ENCODE measurements around the gene MT3.
"Not testable (repeated sequence)": the region's sequence is repeated elsewhere in the genome, so short reads cannot be mapped to it uniquely, and the experiment has no call there.

MT3 gene

GRCh38 chr16:56580391-56581048 is 8.8 kb upstream of the MT3 start:
- no peak for DNase-seq

GRCh38 chr16:56582911-56583310 is 6.4 kb upstream of the MT3 start:
- not testable (repeated sequence) for DNase-seq

GRCh38 chr16:56583351-56584168 is 5.8 kb upstream of the MT3 start:
- no peak for DNase-seq

GRCh38 chr16:56584276-56584675 is 5.1 kb upstream of the MT3 start:
- DNase-seq: no peak

- no peak for DNase-seq
These were observed 567 bp upstream of the MT3 start for GRCh38 chr16:56588781-56589140.

GRCh38 chr16:56591377-56592060 is 2.2 kb downstream of the MT3 start:
- no peak for DNase-seq

- DNase-seq: no peak
These were observed 4.4 kb downstream of the MT3 start for GRCh38 chr16:56593573-56594291.

GRCh38 chr16:56594292-56594619 is 4.9 kb downstream of the MT3 start:
- no peak for DNase-seq

GRCh38 chr16:56600398-56600999 is 11.2 kb downstream of the MT3 start:
- DNase-seq: no peak

- no peak for DNase-seq
These were observed 12.0 kb downstream of the MT3 start for GRCh38 chr16:56601325-56601724.

- DNase-seq: no peak
These were observed 14.3 kb downstream of the MT3 start for GRCh38 chr16:56603589-56603988.

- no peak for DNase-seq
These were observed 15.6 kb downstream of the MT3 start for GRCh38 chr16:56604966-56605365.

- no peak for DNase-seq
These were observed 16.1 kb downstream of the MT3 start for GRCh38 chr16:56605475-56605874.

GRCh38 chr16:56606071-56606475 is 16.7 kb downstream of the MT3 start:
- DNase-seq: no peak

GRCh38 chr16:56606476-56607108 is 17.3 kb downstream of the MT3 start:
- peak; percentile 43 for DNase-seq

- DNase-seq: peak; percentile 77
These were observed 17.8 kb downstream of the MT3 start for GRCh38 chr16:56607109-56607618.

- DNase-seq: no peak
These were observed 18.3 kb downstream of the MT3 start for GRCh38 chr16:56607675-56608042.

- DNase-seq: peak; percentile 83
These were observed 18.9 kb downstream of the MT3 start, which contains the start of gene MT2A for GRCh38 chr16:56608043-56608875. TSS of gene MT2A (plus strand) at chr16:56608584. CDS start at chr16:56608656, 72 bp downstream.

- DNase-seq: no peak
These were observed 19.6 kb downstream of the MT3 start for GRCh38 chr16:56608876-56609462.

- DNase-seq: no peak
These were observed 20.2 kb downstream of the MT3 start for GRCh38 chr16:56609463-56609921.
